Body of pancreas (tissue), 4 donors: ENCODE results near the gene SLC35A3.

Experiments used
- CTCF ChIP-seq, 7 experiments: fragments of 450-650 bp in 4 of 7; fragments of 200-600 bp in 3 of 7; sonication (generic) in 3 of 7; IDR thresholded peaks; one replicate each; pipeline ENCODE4 v1.5.1; 2016 to 2019; ENCODE audit warnings: antibody characterized with exemption in 7 of 7
- POLR2A ChIP-seq, 3 donors: fragments of 450-650 bp; IDR thresholded peaks; one replicate each; pipeline ENCODE4 v1.6.1; 2016; ENCODE audit warnings: antibody characterized with exemption in 3 of 3, mild to moderate bottlenecking in 2 of 3

GRCh38 chr1:99970713-99971255, 988 bp downstream of the SLC35A3 start:
- TF ChIP-seq CTCF (IDR thresholded peaks at IDR 0.05) (no peak), POLR2A (IDR thresholded peaks at IDR 0.05) (no peak)
